NB4 (cell line): ENCODE results near the gene UNC13D.

Experiments
- MYC ChIP-seq: IDR thresholded peaks from 2 replicates; pipeline ENCODE4 v1.6.1; 2011; ENCODE audit warnings: low read depth, low read length
- TF ChIP-seq, protein P1 (sequence below): IDR thresholded peaks from one replicate; pipeline ENCODE4 v1.5.1; 2012; ENCODE audit warnings: low read depth, low read length
- TF ChIP-seq, protein P2 (sequence below): IDR thresholded peaks from 2 replicates; pipeline ENCODE4 v1.6.1; 2011; ENCODE audit warnings: low read depth, low read length

- TF ChIP-seq, protein P1, sequence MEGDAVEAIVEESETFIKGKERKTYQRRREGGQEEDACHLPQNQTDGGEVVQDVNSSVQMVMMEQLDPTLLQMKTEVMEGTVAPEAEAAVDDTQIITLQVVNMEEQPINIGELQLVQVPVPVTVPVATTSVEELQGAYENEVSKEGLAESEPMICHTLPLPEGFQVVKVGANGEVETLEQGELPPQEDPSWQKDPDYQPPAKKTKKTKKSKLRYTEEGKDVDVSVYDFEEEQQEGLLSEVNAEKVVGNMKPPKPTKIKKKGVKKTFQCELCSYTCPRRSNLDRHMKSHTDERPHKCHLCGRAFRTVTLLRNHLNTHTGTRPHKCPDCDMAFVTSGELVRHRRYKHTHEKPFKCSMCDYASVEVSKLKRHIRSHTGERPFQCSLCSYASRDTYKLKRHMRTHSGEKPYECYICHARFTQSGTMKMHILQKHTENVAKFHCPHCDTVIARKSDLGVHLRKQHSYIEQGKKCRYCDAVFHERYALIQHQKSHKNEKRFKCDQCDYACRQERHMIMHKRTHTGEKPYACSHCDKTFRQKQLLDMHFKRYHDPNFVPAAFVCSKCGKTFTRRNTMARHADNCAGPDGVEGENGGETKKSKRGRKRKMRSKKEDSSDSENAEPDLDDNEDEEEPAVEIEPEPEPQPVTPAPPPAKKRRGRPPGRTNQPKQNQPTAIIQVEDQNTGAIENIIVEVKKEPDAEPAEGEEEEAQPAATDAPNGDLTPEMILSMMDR: no peak
- TF ChIP-seq, protein P2, sequence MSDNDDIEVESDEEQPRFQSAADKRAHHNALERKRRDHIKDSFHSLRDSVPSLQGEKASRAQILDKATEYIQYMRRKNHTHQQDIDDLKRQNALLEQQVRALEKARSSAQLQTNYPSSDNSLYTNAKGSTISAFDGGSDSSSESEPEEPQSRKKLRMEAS: no peak
- no peak for TF ChIP-seq MYC
Observed at GRCh38 chr17:75881678-75882454, 37.7 kb upstream of the UNC13D start.
